ENCODE results near the gene SORL1.
"Not testable (repeated sequence)": the region's sequence is repeated elsewhere in the genome, so short reads cannot be mapped to it uniquely, and the experiment has no call there.

SORL1 gene

GRCh38 chr11:121451986-121452608 lies at the start of gene SORL1:
TSS of gene SORL1 (plus strand) at chr11:121452314. CDS start at chr11:121452332, 18 bp downstream.
- peak; percentile 86 for DNase-seq

- DNase-seq = no peak
Observed at GRCh38 chr11:121405646-121406045, 46.5 kb upstream of the SORL1 start.

- no peak for DNase-seq
Observed at GRCh38 chr11:121406291-121406690, 45.8 kb upstream of the SORL1 start.

- DNase-seq = no peak
Observed at GRCh38 chr11:121408830-121409229, 43.3 kb upstream of the SORL1 start.

GRCh38 chr11:121410041-121410440 lies 42.1 kb upstream of the SORL1 start:
- DNase-seq = not testable (repeated sequence)

- not testable (repeated sequence) for DNase-seq
Observed at GRCh38 chr11:121411330-121411729, 40.8 kb upstream of the SORL1 start.

- no peak for DNase-seq
Observed at GRCh38 chr11:121412000-121412587, 40.0 kb upstream of the SORL1 start.

- no peak for DNase-seq
Observed at GRCh38 chr11:121412711-121413415, 39.3 kb upstream of the SORL1 start.

- DNase-seq = no peak
Observed at GRCh38 chr11:121414141-121414913, 37.8 kb upstream of the SORL1 start.

GRCh38 chr11:121415856-121416255 lies 36.3 kb upstream of the SORL1 start:
- DNase-seq = no peak

GRCh38 chr11:121417055-121417551 lies 35.0 kb upstream of the SORL1 start:
- peak; percentile 73 for DNase-seq

- DNase-seq = no peak
Observed at GRCh38 chr11:121417607-121418006, 34.5 kb upstream of the SORL1 start.

- no peak for DNase-seq
Observed at GRCh38 chr11:121418625-121419114, 33.4 kb upstream of the SORL1 start.

GRCh38 chr11:121419836-121420235 lies 32.3 kb upstream of the SORL1 start:
- DNase-seq = no peak

GRCh38 chr11:121420398-121420797 lies 31.7 kb upstream of the SORL1 start:
- DNase-seq = no peak

- DNase-seq = no peak
Observed at GRCh38 chr11:121421149-121421901, 30.8 kb upstream of the SORL1 start.

- DNase-seq = no peak
Observed at GRCh38 chr11:121422675-121423074, 29.4 kb upstream of the SORL1 start.

GRCh38 chr11:121425828-121426227 lies 26.3 kb upstream of the SORL1 start:
- no peak for DNase-seq

GRCh38 chr11:121426476-121427399 lies 25.4 kb upstream of the SORL1 start:
- peak; percentile 81 for DNase-seq

- DNase-seq = no peak
Observed at GRCh38 chr11:121427400-121427744, 24.7 kb upstream of the SORL1 start.

- no peak for DNase-seq
Observed at GRCh38 chr11:121429556-121429955, 22.6 kb upstream of the SORL1 start.

Data from activated CD8-positive, alpha-beta memory T cell treated with anti-CD3 and anti-CD28 coated beads, Interleukin-2, amount 50 U/mL, for 48 hours (primary cell).